GM19043 (cell line): ENCODE results near the gene ADAMTS19.
"Not testable (repeated sequence)": the region's sequence is repeated elsewhere in the genome, so short reads cannot be mapped to it uniquely, and the experiment has no call there.

Source experiments
- ATAC-seq: cut with Tn5 transposase; IDR thresholded peaks from one replicate; pipeline ENCODE4 v1.9.1; 2021; ENCODE audit warnings: low read depth; ENCODE audit not compliant: unreplicated experiment

Gene ADAMTS19

GRCh38 chr5:129459777-129460671 is at the start of gene ADAMTS19:
ADAMTS19 (plus strand) TSS chr5:129460298; CDS start chr5:129460392, 94 bp downstream.
- no peak for ATAC-seq

GRCh38 chr5:129410488-129410887 is 49.6 kb upstream of the ADAMTS19 start:
- no peak for ATAC-seq

- no peak for ATAC-seq
Measured at GRCh38 chr5:129412721-129413120, 47.4 kb upstream of the ADAMTS19 start.

GRCh38 chr5:129413570-129413969 is 46.5 kb upstream of the ADAMTS19 start:
- ATAC-seq: no peak

GRCh38 chr5:129419292-129419691 is 40.8 kb upstream of the ADAMTS19 start:
- ATAC-seq: no peak

- ATAC-seq: no peak
Measured at GRCh38 chr5:129425031-129425430, 35.1 kb upstream of the ADAMTS19 start.

- ATAC-seq: no peak
Measured at GRCh38 chr5:129426071-129426470, 34.0 kb upstream of the ADAMTS19 start.

GRCh38 chr5:129428636-129429035 is 31.5 kb upstream of the ADAMTS19 start:
- not testable (repeated sequence) for ATAC-seq

- ATAC-seq: no peak
Measured at GRCh38 chr5:129431406-129431805, 28.7 kb upstream of the ADAMTS19 start.

- ATAC-seq: no peak
Measured at GRCh38 chr5:129438322-129438721, 21.8 kb upstream of the ADAMTS19 start.

- no peak for ATAC-seq
Measured at GRCh38 chr5:129440424-129440823, 19.7 kb upstream of the ADAMTS19 start.

- no peak for ATAC-seq
Measured at GRCh38 chr5:129441096-129441495, 19.0 kb upstream of the ADAMTS19 start.

- no peak for ATAC-seq
Measured at GRCh38 chr5:129445379-129445778, 14.7 kb upstream of the ADAMTS19 start.

GRCh38 chr5:129447968-129448367 is 12.1 kb upstream of the ADAMTS19 start:
- ATAC-seq: no peak

GRCh38 chr5:129448654-129449053 is 11.4 kb upstream of the ADAMTS19 start:
- ATAC-seq: no peak

GRCh38 chr5:129454461-129454860 is 5.6 kb upstream of the ADAMTS19 start:
- ATAC-seq: no peak

GRCh38 chr5:129459450-129459776 is 685 bp upstream of the ADAMTS19 start:
- no peak for ATAC-seq

GRCh38 chr5:129460672-129460935 is 506 bp downstream of the ADAMTS19 start:
- no peak for ATAC-seq

- no peak for ATAC-seq
Measured at GRCh38 chr5:129460936-129461710, 1.0 kb downstream of the ADAMTS19 start.

GRCh38 chr5:129461711-129462332 is 1.7 kb downstream of the ADAMTS19 start:
- no peak for ATAC-seq

GRCh38 chr5:129465776-129466344 is 5.8 kb downstream of the ADAMTS19 start:
- ATAC-seq: no peak
